A549 (cell line): ENCODE data around the gene TMEM79.

Source experiments
- BHLHE40 ChIP-seq: IDR thresholded peaks from 2 replicates; pipeline ENCODE4 v1.6.1; 2012; ENCODE audit warnings: low read depth, low read length, inconsistent platforms
- CEBPB ChIP-seq, 2 experiments: fragments of >200 bp in 1 of 2; sonication (Bioruptor Twin) in 1 of 2; formaldehyde crosslinking in 1 of 2; IDR thresholded peaks; 2 replicates each; pipeline ENCODE4 v1.6.1; 2012 to 2016
- CTCF ChIP-seq: fragments of >200 bp; sonication (Bioruptor Twin); formaldehyde crosslinking; IDR thresholded peaks from 3 replicates; pipeline ENCODE4 v1.5.1; 2016
- E2F6 ChIP-seq: IDR thresholded peaks from 2 replicates; pipeline ENCODE4 v1.6.1; 2012; ENCODE audit warnings: low read depth, borderline replicate concordance
- ESRRA ChIP-seq: fragments of 150-350 bp; IDR thresholded peaks from 2 replicates; pipeline ENCODE4 v1.6.1; 2014; ENCODE audit warnings: mild to moderate bottlenecking, low read length, borderline replicate concordance
- GATA3 ChIP-seq: IDR thresholded peaks from 2 replicates; pipeline ENCODE4 v1.6.1; 2012; ENCODE audit warnings: borderline replicate concordance
- JUN ChIP-seq, 2 experiments: fragments of >200 bp; sonication (Bioruptor Twin); formaldehyde crosslinking; IDR thresholded peaks; 2 replicates in 1 of 2; 3 replicates in 1 of 2; pipeline ENCODE4 v1.6.1; 2016 to 2017
- MAZ ChIP-seq: fragments of 150-350 bp; IDR thresholded peaks from 2 replicates; pipeline ENCODE4 v1.6.1; 2014; ENCODE audit warnings: antibody characterized with exemption, low read depth, low read length, borderline replicate concordance
- PHF8 ChIP-seq: fragments of 200-600 bp; sonication (generic); IDR thresholded peaks from 2 replicates; pipeline ENCODE4 v1.6.1; 2016; ENCODE audit warnings: low read depth, mild to moderate bottlenecking, antibody characterized with exemption, moderate library complexity, borderline replicate concordance
- POLR2A ChIP-seq: IDR thresholded peaks from 2 replicates; pipeline ENCODE4 v1.6.1; 2012; ENCODE audit warnings: mild to moderate bottlenecking, low read length
- POLR2AphosphoS2 ChIP-seq: conservative IDR thresholded peaks from 2 replicates; pipeline ENCODE4 v1.6.1; 2012; ENCODE audit warnings: low read length, improper control_type of control experiment, inconsistent platforms
- REST ChIP-seq: fragments of 200-600 bp; sonication (generic); IDR thresholded peaks from 2 replicates; pipeline ENCODE4 v1.6.1; 2016; ENCODE audit warnings: antibody characterized with exemption, mild to moderate bottlenecking, moderate library complexity
- RFX5 ChIP-seq: fragments of 450-650 bp; IDR thresholded peaks from 2 replicates; pipeline ENCODE4 v1.7.1; 2014; ENCODE audit warnings: antibody characterized with exemption, mild to moderate bottlenecking, moderate library complexity

- TF ChIP-seq CTCF, result peak; percentile 40
- no peak for TF ChIP-seq POLR2A
- no peak for TF ChIP-seq BHLHE40
- TF ChIP-seq ESRRA, result no peak
- TF ChIP-seq JUN (IDR thresholded peaks at IDR 0.05), result no peak
- no peak for TF ChIP-seq PHF8
- no peak for TF ChIP-seq GATA3
- TF ChIP-seq E2F6, result no peak
- no peak for TF ChIP-seq REST
- TF ChIP-seq POLR2AphosphoS2, result no peak
- TF ChIP-seq RFX5, result no peak
- TF ChIP-seq CEBPB (IDR thresholded peaks at IDR 0.05), result no peak
- TF ChIP-seq MAZ, result no peak
Observed at GRCh38 chr1:156336242-156336641, 52.1 kb downstream of the TMEM79 start.
